Mucosa of descending colon (tissue), 3 donors: ENCODE data around the gene CTAG1B. TPM values are rescaled to one million over a fixed set of nuclear protein-coding genes. Genes with fewer than 3 reads are reported as not detected.

Source experiments
- ATAC-seq: fragments of 200-7000 bp; cut with Tn5 transposase; one replicate; pipeline ENCODE4 v1.9.1; 2020; ENCODE audit warnings: mild to moderate bottlenecking, moderate library complexity
- DNase-seq, 3 donors: peaks; one replicate each; pipeline ENCODE4 v3.0.0-alpha.2; 2020
- H3K36me3 ChIP-seq: fragments of 200-600 bp; one replicate; pipeline ENCODE4 v1.8.0; 2021; ENCODE audit warnings: low read depth, mild to moderate bottlenecking
- H3K4me1 ChIP-seq: fragments of 200-600 bp; one replicate; pipeline ENCODE4 v1.8.0; 2021; ENCODE audit warnings: low read depth, mild to moderate bottlenecking
- H3K4me3 ChIP-seq: fragments of 200-600 bp; one replicate; pipeline ENCODE4 v1.8.0; 2021; ENCODE audit warnings: mild to moderate bottlenecking
- H3K9me3 ChIP-seq: fragments of 200-600 bp; one replicate; pipeline ENCODE4 v1.8.0; 2021; ENCODE audit warnings: mild to moderate bottlenecking
- intact Hi-C, 2 donors: fragments of 100-400 bp; cut with DNase I in 1 of 2; cut with micrococcal nuclease in 1 of 2; formaldehyde crosslinking; loops; one replicate each; pipeline versions ENCODE4 v1.11.0 to v1.11.1; 2022; cut with DNase I, micrococcal nuclease
- total RNA-seq, 3 donors: library from RNA; stranded (reverse); fragmentation: NEBNext Ultra II Directional in 2 of 3; extraction: Animal tissue kit (Norgen Biotek cat#: 25700) in 2 of 3; gene quantifications; one replicate each; pipeline versions ENCODE4 v1.2.1 to v1.2.4, GENCODE V29; 2021 to 2023
- TF ChIP-seq, protein P1 (sequence below): fragments of 200-600 bp; IDR thresholded peaks from one replicate; pipeline ENCODE4 v1.8.0; 2022; ENCODE audit warnings: antibody characterized with exemption, mild to moderate bottlenecking
- donor health status: DM: no; HTN: no; CAD: no; lungs with moderate emphysema.
- donor health status: DM: no; HTN: no; CAD: no.
- donor health status: DM: no; HTN: yes; CAD: no.

The CTAG1B gene
- total RNA-seq, 3 donors from 2014 or later = not detected

DNA sequence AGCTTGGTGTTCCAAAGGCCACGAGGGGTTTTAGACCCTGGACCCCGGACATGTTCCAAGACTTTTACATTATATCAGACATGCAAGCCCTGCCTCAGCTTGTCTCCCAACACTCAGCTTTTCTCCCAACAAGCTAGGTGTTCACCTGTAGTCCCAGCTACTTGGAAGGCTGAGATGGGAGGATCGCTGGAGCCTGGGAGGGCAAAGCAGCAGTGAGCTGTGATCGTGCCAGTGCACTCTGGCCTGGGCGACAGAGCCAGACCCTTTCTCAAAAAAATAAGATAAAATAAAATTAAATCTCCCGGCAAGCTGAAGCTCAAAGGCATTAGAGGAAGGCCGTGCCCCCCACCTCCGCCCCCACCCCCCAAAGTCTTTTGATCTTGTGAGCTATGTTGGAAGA lies 20.4 kb downstream of the CTAG1B start:
- ATAC-seq = no peak
- Histone ChIP-seq H3K4me1 (no peaks in the 10 kb centered on the region), H3K4me3 (no peak overlapping the region), H3K9me3 (no peaks in the 10 kb centered on the region), H3K36me3 (no peaks in the 10 kb centered on the region)
- no peak for DNase-seq
- TF ChIP-seq, protein P1, sequence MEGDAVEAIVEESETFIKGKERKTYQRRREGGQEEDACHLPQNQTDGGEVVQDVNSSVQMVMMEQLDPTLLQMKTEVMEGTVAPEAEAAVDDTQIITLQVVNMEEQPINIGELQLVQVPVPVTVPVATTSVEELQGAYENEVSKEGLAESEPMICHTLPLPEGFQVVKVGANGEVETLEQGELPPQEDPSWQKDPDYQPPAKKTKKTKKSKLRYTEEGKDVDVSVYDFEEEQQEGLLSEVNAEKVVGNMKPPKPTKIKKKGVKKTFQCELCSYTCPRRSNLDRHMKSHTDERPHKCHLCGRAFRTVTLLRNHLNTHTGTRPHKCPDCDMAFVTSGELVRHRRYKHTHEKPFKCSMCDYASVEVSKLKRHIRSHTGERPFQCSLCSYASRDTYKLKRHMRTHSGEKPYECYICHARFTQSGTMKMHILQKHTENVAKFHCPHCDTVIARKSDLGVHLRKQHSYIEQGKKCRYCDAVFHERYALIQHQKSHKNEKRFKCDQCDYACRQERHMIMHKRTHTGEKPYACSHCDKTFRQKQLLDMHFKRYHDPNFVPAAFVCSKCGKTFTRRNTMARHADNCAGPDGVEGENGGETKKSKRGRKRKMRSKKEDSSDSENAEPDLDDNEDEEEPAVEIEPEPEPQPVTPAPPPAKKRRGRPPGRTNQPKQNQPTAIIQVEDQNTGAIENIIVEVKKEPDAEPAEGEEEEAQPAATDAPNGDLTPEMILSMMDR = no peak
- intact Hi-C loops = no loop called here

DNA sequence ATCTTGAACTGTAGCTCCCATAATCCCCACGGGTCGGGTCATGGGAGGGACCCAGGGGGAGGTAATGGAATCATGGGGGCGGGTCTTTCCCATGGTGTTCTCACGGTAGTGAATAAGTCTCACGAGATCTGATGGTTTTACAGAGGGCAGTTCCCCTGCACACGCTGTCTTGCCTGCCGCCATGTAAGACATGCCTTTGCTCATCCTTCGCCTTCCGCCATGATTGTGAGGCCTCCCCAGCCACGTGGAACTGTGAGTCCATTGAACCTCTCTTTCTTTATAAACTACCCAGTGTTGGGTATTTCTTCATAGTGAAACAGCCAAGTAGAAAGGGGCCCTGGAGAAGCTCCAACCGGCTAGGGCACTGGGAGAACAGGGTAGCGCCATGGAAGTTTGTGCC lies 21.9 kb downstream of the CTAG1B start:
- ATAC-seq (no peak), DNase-seq (no peak)
- TF ChIP-seq, protein P1 = no peak
- no peaks in the 10 kb centered on the region for H3K36me3 ChIP-seq
- intact Hi-C loops = no loop called here
- H3K4me1 ChIP-seq = no peaks in the 10 kb centered on the region
- no peak overlapping the region for H3K4me3 ChIP-seq
- H3K9me3 ChIP-seq = no peaks in the 10 kb centered on the region

DNA sequence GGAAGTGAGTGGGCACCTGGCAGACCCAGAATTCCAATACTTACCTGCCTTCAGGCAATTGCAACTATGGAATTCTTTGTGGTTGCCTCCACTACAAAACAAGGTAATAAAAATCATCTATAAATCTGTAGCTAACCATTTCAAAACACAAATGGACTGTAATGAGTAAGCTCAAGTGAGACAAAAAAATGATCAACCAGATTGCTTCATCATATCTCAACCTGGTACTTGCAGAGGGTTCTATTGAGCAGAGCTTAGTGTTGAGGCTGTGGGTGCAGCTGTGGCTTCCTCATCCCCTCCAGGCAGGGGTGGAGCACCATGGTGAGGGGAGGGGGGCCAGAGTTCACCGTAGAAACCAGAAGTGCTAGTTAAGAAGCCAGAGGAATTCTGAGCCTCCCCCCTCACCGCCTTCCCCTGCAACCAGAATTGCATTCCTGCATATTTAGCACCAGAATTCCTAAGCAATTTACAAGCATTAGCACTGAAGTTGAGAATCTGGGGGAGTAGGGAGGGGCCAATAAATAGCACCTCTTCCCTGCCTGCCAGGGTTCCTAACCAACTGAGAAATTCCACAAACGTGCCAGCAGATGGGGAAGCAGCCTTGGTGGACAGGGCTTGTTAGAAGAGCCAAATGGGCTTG lies 22.7 kb downstream of the CTAG1B start:
- Histone ChIP-seq H3K36me3 (no peaks in the 10 kb centered on the region), H3K9me3 (no peaks in the 10 kb centered on the region), H3K4me3 (no peak overlapping the region), H3K4me1 (no peaks in the 10 kb centered on the region)
- ATAC-seq (no peak), DNase-seq (no peak)
- TF ChIP-seq, protein P1 = no peak
- intact Hi-C loops = no loop called here

DNA sequence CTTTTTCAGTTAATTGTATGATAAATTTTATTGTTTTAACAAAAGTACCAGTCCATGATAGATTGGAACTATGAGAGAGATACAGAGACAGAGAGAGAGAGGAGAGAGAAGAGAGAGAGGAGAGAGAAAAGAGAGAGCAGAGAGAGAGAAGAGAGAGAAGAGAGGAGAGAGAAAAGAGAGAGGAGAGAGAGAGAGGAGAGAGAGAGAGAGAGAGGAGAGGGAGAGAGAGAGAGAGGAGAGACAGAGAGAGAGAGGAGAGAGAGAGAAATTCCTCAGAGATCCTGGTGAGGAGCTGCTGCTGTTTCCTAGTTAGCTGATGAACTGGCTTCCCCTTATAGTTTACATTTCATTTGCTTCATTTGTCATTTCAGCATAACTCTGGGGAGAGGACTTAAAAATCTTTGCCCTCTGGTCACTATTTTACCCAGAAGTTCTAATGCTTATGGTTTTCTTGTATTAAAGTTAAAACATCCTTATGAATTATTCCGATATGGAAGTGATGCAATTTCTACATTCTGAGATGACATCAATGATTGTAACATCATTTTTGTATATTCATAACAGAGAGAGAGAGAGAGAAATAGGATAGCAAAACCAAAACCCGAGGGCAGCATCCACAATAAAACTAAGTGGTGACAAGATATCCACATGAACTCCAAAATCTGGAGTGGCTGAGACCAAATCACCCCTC lies 23.4 kb downstream of the CTAG1B start:
- H3K4me3 ChIP-seq = no peak overlapping the region
- no peak for ATAC-seq

DNA sequence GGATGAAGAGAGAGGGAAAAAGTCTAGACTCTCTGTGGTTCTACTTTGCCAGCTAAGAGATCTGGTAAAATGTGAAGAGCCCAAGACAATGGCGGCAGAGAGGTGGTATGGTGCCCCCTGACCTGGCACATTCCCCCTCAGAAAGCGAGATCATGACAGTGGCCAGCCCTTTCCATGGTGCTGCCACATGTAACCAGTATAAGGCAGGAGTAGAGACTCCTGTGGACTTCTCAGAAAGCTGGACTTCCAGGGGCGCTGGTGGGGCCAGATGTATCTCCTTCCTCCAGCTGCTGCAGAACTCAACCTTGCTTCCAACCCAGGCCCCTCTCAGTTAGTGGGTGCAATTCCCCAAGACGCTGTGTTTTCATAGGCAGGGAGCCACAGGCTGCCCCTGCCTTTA lies 24.6 kb downstream of the CTAG1B start:
- no peaks in the 10 kb centered on the region for H3K9me3 ChIP-seq
- H3K4me3 ChIP-seq = no peak overlapping the region
- ATAC-seq (no peak), DNase-seq (no peak)
- no peaks in the 10 kb centered on the region for H3K4me1 ChIP-seq
- TF ChIP-seq, protein P1 = no peak
- intact Hi-C loops = no loop called here
- no peaks in the 10 kb centered on the region for H3K36me3 ChIP-seq

More for the DNA sequence above, 23.4 kb downstream of the CTAG1B start:
- intact Hi-C loops = no loop called here
- no peaks in the 10 kb centered on the region for H3K36me3 ChIP-seq
- H3K9me3 ChIP-seq = no peaks in the 10 kb centered on the region
- DNase-seq = no peak
- H3K4me1 ChIP-seq = no peaks in the 10 kb centered on the region
- TF ChIP-seq, protein P1 = no peak
